PFSK-1 (cell line): ENCODE measurements around the gene KCNIP4.

Source experiments
- FOXP2 ChIP-seq: optimal IDR thresholded peaks from 2 replicates; pipeline ENCODE3; 2011; ENCODE audit warnings: borderline replicate concordance, control low read depth, inconsistent platforms; ENCODE audit not compliant: insufficient read depth; ENCODE audit errors: extremely low read length, extremely low read depth
- POLR2AphosphoS5 ChIP-seq: IDR thresholded peaks from 2 replicates; pipeline ENCODE4 v1.6.1; 2012; ENCODE audit warnings: low read depth, mild to moderate bottlenecking, control low read depth, low read length, moderate library complexity
- SIN3A ChIP-seq: IDR thresholded peaks from 2 replicates; pipeline ENCODE4 v1.6.1; 2012; ENCODE audit warnings: mild to moderate bottlenecking, low read length, moderate library complexity, borderline replicate concordance; ENCODE audit not compliant: insufficient read depth
- TAF1 ChIP-seq: IDR thresholded peaks from 2 replicates; pipeline ENCODE4 v1.6.1; 2012; ENCODE audit warnings: low read length, control low read depth, borderline replicate concordance; ENCODE audit not compliant: insufficient read depth
- TF ChIP-seq, protein P1 (sequence below), 2 experiments: IDR thresholded peaks; 2 replicates each; pipeline versions ENCODE4 v1.6.1 to v1.8.0; 2011 to 2012; ENCODE audit warnings: low read depth in 2 of 2, low read length in 2 of 2, control low read depth in 1 of 2, inconsistent platforms in 1 of 2, mild to moderate bottlenecking in 1 of 2, moderate library complexity in 1 of 2; ENCODE audit not compliant: insufficient read depth in 1 of 2

Gene KCNIP4

GRCh38 chr4:20992002-20992401, 956.6 kb downstream of the KCNIP4 start:
- TF ChIP-seq SIN3A (no peak), TAF1 (no peak), FOXP2 (no peak), POLR2AphosphoS5 (no peak)
- TF ChIP-seq, protein P1, sequence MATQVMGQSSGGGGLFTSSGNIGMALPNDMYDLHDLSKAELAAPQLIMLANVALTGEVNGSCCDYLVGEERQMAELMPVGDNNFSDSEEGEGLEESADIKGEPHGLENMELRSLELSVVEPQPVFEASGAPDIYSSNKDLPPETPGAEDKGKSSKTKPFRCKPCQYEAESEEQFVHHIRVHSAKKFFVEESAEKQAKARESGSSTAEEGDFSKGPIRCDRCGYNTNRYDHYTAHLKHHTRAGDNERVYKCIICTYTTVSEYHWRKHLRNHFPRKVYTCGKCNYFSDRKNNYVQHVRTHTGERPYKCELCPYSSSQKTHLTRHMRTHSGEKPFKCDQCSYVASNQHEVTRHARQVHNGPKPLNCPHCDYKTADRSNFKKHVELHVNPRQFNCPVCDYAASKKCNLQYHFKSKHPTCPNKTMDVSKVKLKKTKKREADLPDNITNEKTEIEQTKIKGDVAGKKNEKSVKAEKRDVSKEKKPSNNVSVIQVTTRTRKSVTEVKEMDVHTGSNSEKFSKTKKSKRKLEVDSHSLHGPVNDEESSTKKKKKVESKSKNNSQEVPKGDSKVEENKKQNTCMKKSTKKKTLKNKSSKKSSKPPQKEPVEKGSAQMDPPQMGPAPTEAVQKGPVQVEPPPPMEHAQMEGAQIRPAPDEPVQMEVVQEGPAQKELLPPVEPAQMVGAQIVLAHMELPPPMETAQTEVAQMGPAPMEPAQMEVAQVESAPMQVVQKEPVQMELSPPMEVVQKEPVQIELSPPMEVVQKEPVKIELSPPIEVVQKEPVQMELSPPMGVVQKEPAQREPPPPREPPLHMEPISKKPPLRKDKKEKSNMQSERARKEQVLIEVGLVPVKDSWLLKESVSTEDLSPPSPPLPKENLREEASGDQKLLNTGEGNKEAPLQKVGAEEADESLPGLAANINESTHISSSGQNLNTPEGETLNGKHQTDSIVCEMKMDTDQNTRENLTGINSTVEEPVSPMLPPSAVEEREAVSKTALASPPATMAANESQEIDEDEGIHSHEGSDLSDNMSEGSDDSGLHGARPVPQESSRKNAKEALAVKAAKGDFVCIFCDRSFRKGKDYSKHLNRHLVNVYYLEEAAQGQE (IDR thresholded peaks at IDR 0.05; ENCODE audit: insufficient read depth in 1 of 2, low read depth in 2 of 2, low read length in 2 of 2), result no peak

- TF ChIP-seq POLR2AphosphoS5 (no peak), FOXP2 (no peak), SIN3A (no peak), TAF1 (no peak)
- TF ChIP-seq, protein P1 (IDR thresholded peaks at IDR 0.05; ENCODE audit: insufficient read depth in 1 of 2, low read depth in 2 of 2, low read length in 2 of 2), result no peak
Observed at GRCh38 chr4:20987191-20987590, 961.4 kb downstream of the KCNIP4 start.

DNA sequence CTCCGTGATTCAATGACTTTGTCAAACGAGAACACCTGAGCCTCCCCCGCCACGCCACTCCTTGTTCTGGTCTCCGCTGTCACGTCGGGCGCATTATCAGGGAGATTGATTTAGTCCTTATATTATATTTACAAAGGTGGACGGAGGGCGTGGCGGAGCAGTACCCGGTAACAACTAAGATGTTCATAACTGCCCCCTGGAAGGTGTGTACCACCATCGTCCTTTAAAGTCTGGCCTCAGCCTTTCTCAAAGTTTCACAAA, 964.1 kb downstream of the KCNIP4 start:
- TF ChIP-seq SIN3A, result no peak
- no peak for TF ChIP-seq POLR2AphosphoS5

GRCh38 chr4:20983763-20984575, 964.6 kb downstream of the KCNIP4 start:
- TF ChIP-seq POLR2AphosphoS5, result no peak
- no peak for TF ChIP-seq FOXP2
- no peak for TF ChIP-seq SIN3A
- TF ChIP-seq TAF1, result no peak
- TF ChIP-seq, protein P1 (IDR thresholded peaks at IDR 0.05; ENCODE audit: insufficient read depth in 1 of 2, low read depth in 2 of 2, low read length in 2 of 2), result no peak

DNA sequence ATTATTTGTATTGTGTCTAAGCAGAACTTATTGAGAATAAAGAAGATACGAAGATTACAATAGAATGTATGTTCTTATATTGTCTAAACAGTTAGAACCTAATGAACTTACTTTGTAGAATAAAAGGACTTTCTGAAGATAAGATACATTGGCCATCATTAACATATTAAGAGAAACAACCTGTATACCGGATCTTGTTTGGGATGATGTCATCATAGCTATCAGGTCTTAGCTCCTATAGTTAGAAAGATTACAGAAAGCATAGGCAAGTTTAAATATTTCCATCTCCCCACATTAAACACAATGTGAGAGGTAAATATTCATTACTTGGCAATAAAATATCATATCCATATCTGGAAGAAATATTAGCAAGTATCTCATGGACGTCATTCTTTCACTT, 966.0 kb downstream of the KCNIP4 start:
- TF ChIP-seq TAF1, result no peak
- no peak for TF ChIP-seq POLR2AphosphoS5
- no peak for TF ChIP-seq SIN3A
- TF ChIP-seq, protein P1 (IDR thresholded peaks at IDR 0.05; ENCODE audit: insufficient read depth in 1 of 2, low read depth in 2 of 2, low read length in 2 of 2), result no peak
- no peak for TF ChIP-seq FOXP2
